ENCODE measurements around the gene KICS2. TPM values are rescaled to one million over a fixed set of nuclear protein-coding genes. Genes with fewer than 3 reads are reported as not detected.

KICS2 gene
- total RNA-seq, 4 donors from 2014 or later, result 5.1 to 17.9 (median 11.0) TPM

- in situ Hi-C loops (cut with MboI; ENCODE audit: low sequenced_read_pairs in 4 of 4) (no loop called here), intact Hi-C loops (cut with DNase I; ENCODE audit: low total_unique reads) (no loop called here)
- no peak overlapping the region for H3K27ac ChIP-seq
- no peak for DNase-seq
- H3K36me3 ChIP-seq, result peaks cover 0 to 14% of the 10 kb centered on the region in 2 donors
- H3K9me3 ChIP-seq, result no peaks in the 10 kb centered on the region
- TF ChIP-seq CTCF (IDR thresholded peaks at IDR 0.05 in 4 of 5, conservative IDR thresholded peaks at IDR 0.05 in 1 of 5) (no peak), POLR2A (IDR thresholded peaks at IDR 0.05) (no peak)
- no peak for ATAC-seq
- H3K4me3 ChIP-seq, result no peak overlapping the region
- H3K4me1 ChIP-seq, result no peaks in the 10 kb centered on the region
- no peaks in the 10 kb centered on the region for H3K27me3 ChIP-seq
These were observed 32.0 kb downstream of the KICS2 start for GRCh38 chr12:64190140-64190539.

- no peak for ATAC-seq
These were observed 32.6 kb downstream of the KICS2 start for GRCh38 chr12:64189530-64189929.

DNA sequence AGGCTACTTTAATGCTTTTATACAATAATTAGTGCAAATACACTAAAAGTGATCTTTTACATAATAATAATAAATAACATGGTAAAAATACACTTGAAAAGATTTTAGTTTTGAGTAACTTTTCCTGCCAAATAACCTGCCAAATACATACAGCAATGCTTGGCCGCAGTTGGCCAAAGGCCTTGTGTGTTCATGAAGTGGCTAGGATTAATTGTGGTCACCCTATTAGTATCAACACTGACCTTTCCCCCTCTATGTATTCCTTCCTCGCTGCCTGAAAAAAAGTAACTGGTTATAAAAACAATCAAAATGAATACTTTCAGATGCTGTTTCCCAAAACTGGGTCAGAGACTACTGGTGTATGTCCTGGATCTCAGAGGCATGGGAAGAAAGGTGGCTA lies 34.3 kb downstream of the KICS2 start:
- Histone ChIP-seq H3K9me3 (no peaks in the 10 kb centered on the region), H3K4me3 (no peak overlapping the region), H3K27me3 (no peaks in the 10 kb centered on the region), H3K36me3 (no peaks in the 10 kb centered on the region), H3K4me1 (no peaks in the 10 kb centered on the region), H3K27ac (no peak overlapping the region)
- intact Hi-C loops (cut with DNase I; ENCODE audit: low total_unique reads) (no loop called here), in situ Hi-C loops (cut with MboI; ENCODE audit: low sequenced_read_pairs in 4 of 4) (loop anchor here in 1 of 4 donors (10.0 kb wide), 1 partner anchor 343 kb away; the partner anchor contains the start of gene SRGAP1)
- ATAC-seq, result no peak
- DNase-seq, result no peak
- TF ChIP-seq CTCF (IDR thresholded peaks at IDR 0.05 in 4 of 5, conservative IDR thresholded peaks at IDR 0.05 in 1 of 5) (no peak), POLR2A (IDR thresholded peaks at IDR 0.05) (no peak)

More at GRCh38 chr12:64189530-64189929, 32.6 kb downstream of the KICS2 start:
- no peaks in the 10 kb centered on the region for H3K9me3 ChIP-seq
- intact Hi-C loops (cut with DNase I; ENCODE audit: low total_unique reads) (no loop called here), in situ Hi-C loops (cut with MboI; ENCODE audit: low sequenced_read_pairs in 4 of 4) (loop anchor here in 1 of 4 donors (10.0 kb wide), 1 partner anchor 345 kb away; the partner anchor contains the start of gene SRGAP1)
- no peak for TF ChIP-seq CTCF (IDR thresholded peaks at IDR 0.05 in 4 of 5, conservative IDR thresholded peaks at IDR 0.05 in 1 of 5)
- H3K36me3 ChIP-seq, result peaks cover 0 to 12% of the 10 kb centered on the region in 2 donors
- H3K4me1 ChIP-seq, result no peaks in the 10 kb centered on the region
- H3K4me3 ChIP-seq, result no peak overlapping the region
- DNase-seq, result no peak
- H3K27ac ChIP-seq, result no peak overlapping the region
- H3K27me3 ChIP-seq, result no peaks in the 10 kb centered on the region

GRCh38 chr12:64187370-64187769 lies 34.7 kb downstream of the KICS2 start:
- no peaks in the 10 kb centered on the region for H3K9me3 ChIP-seq
- intact Hi-C loops (cut with DNase I; ENCODE audit: low total_unique reads) (no loop called here), in situ Hi-C loops (cut with MboI; ENCODE audit: low sequenced_read_pairs in 4 of 4) (loop anchor here in 1 of 4 donors (10.0 kb wide), 1 partner anchor 343 kb away; the partner anchor contains the start of gene SRGAP1)
- no peaks in the 10 kb centered on the region for H3K27me3 ChIP-seq
- TF ChIP-seq POLR2A (IDR thresholded peaks at IDR 0.05) (no peak), CTCF (IDR thresholded peaks at IDR 0.05 in 4 of 5, conservative IDR thresholded peaks at IDR 0.05 in 1 of 5) (no peak)
- no peaks in the 10 kb centered on the region for H3K4me1 ChIP-seq
- H3K36me3 ChIP-seq, result no peaks in the 10 kb centered on the region
- no peak overlapping the region for H3K27ac ChIP-seq
- no peak for DNase-seq
- no peak for ATAC-seq
- no peak overlapping the region for H3K4me3 ChIP-seq

DNA sequence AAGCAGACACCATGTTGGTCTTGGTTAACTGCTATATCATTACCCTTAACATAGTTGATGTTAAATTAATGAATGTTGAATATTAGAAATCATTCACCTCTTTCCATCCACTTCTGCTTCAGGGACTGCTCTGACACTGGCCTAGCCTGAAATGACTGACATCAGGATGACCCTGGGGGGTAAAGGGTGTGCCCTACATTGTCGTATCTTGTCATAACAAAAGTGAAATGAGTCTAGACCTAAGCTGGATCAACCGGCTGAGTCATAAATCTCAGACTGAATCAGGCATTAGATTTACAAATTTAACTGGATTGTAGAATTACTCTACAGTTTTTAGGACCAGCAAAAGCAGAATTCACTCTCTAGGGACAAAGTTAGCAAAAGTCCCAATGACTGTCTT lies 35.3 kb downstream of the KICS2 start:
- no peaks in the 10 kb centered on the region for H3K27me3 ChIP-seq
- ATAC-seq (no peak), DNase-seq (no peak)
- H3K36me3 ChIP-seq, result no peaks in the 10 kb centered on the region
- no peak overlapping the region for H3K27ac ChIP-seq
- in situ Hi-C loops (cut with MboI; ENCODE audit: low sequenced_read_pairs in 4 of 4), result loop anchor here in 1 of 4 donors (10.0 kb wide), 1 partner anchor 342 kb away; the partner anchor contains the start of gene SRGAP1
- intact Hi-C loops (cut with DNase I; ENCODE audit: low total_unique reads), result no loop called here
- peaks cover 0 to 3% of the 10 kb centered on the region in 2 donors for H3K4me1 ChIP-seq
- H3K4me3 ChIP-seq, result no peak overlapping the region
- TF ChIP-seq POLR2A (IDR thresholded peaks at IDR 0.05) (no peak), CTCF (IDR thresholded peaks at IDR 0.05 in 4 of 5, conservative IDR thresholded peaks at IDR 0.05 in 1 of 5) (no peak)
- no peaks in the 10 kb centered on the region for H3K9me3 ChIP-seq

All from gastrocnemius medialis (tissue), 4 donors.